ENCODE results near the gene ZNF628.

GRCh38 chr19:55473225-55474012, 3.0 kb upstream of the ZNF628 start:
- TF ChIP-seq GATA2 (IDR thresholded peaks at IDR 0.05; ENCODE audit: low read depth, low read length) (no peak), GATA3 (IDR thresholded peaks at IDR 0.05; ENCODE audit: low read depth, low read length) (no peak)
